HG02938 (cell line): ENCODE results near the gene GPRC5B.

Experiments used
- ATAC-seq: cut with Tn5 transposase; IDR thresholded peaks from one replicate; pipeline ENCODE4 v1.9.1; 2021; ENCODE audit warnings: mild to moderate bottlenecking, moderate library complexity; ENCODE audit not compliant: unreplicated experiment

GPRC5B gene

GRCh38 chr16:19822533-19822932 is 62.1 kb downstream of the GPRC5B start:
- no peak for ATAC-seq

GRCh38 chr16:19817875-19818274 is 66.8 kb downstream of the GPRC5B start:
- ATAC-seq, result no peak

GRCh38 chr16:19817122-19817521 is 67.5 kb downstream of the GPRC5B start:
- ATAC-seq, result no peak

- ATAC-seq, result no peak
These were observed 69.2 kb downstream of the GPRC5B start for GRCh38 chr16:19815418-19815817.

- no peak for ATAC-seq
These were observed 71.7 kb downstream of the GPRC5B start for GRCh38 chr16:19812986-19813385.

- no peak for ATAC-seq
These were observed 73.6 kb downstream of the GPRC5B start for GRCh38 chr16:19810817-19811731.

GRCh38 chr16:19809693-19810092 is 75.0 kb downstream of the GPRC5B start:
- ATAC-seq, result no peak

- ATAC-seq, result no peak
These were observed 75.5 kb downstream of the GPRC5B start for GRCh38 chr16:19809121-19809635.

GRCh38 chr16:19808061-19808641 is 76.5 kb downstream of the GPRC5B start:
- ATAC-seq, result no peak
